H1 (cell line): ENCODE measurements around the gene NBEA. TPM values are rescaled to one million over a fixed set of nuclear protein-coding genes. Genes with fewer than 3 reads are reported as not detected.

ENCODE experiments used
- CTCF ChIA-PET: fragments of 300-600 bp; sonication (Branson Sonifier 250); formaldehyde crosslinking; loops from one replicate; lab custom pipeline; 2021; ENCODE audit not compliant: partially characterized antibody; lab: Charles Lee
- POLR2A ChIA-PET: fragments of 300-600 bp; sonication (Branson Sonifier 250); formaldehyde crosslinking; loops from one replicate; lab custom pipeline; 2021; ENCODE audit warnings: inconsistent platforms; ENCODE audit not compliant: partially characterized antibody; lab: Charles Lee
- DNase-seq, 2 experiments: peaks; one replicate each; pipeline versions ENCODE4 v3.0.0 to v3.0.0-alpha.2; 2010 to 2022; ENCODE audit warnings: low spot score in 2 of 2, low read depth in 1 of 2, mixed read lengths in 1 of 2
- FAIRE-seq: peaks from 2 replicates; lab custom pipeline; 2011; peaks lifted over from hg19 to GRCh38; lab: Jason Lieb, UNC
- H2AFZ ChIP-seq: 2 replicates; pipeline ENCODE4 v1.8.1; 2012; ENCODE audit warnings: low read length, inconsistent platforms
- H2AK5ac ChIP-seq: 2 replicates; pipeline ENCODE4 v1.6.1; 2013; ENCODE audit warnings: low read depth, low read length
- H2BK120ac ChIP-seq: replicated peaks from 2 replicates; pipeline ENCODE3; 2013; ENCODE audit warnings: low read depth, low read length, inconsistent platforms
- H2BK12ac ChIP-seq: 2 replicates; pipeline ENCODE4 v1.6.1; 2013; ENCODE audit warnings: low read depth, low read length
- H2BK15ac ChIP-seq: 2 replicates; pipeline ENCODE4 v1.6.1; 2013; ENCODE audit warnings: low read length
- H2BK20ac ChIP-seq: 2 replicates; pipeline ENCODE4 v1.6.1; 2013; ENCODE audit warnings: low read length
- H2BK5ac ChIP-seq: 2 replicates; pipeline ENCODE4 v1.6.1; 2013; ENCODE audit warnings: low read depth, low read length
- H3K14ac ChIP-seq: 2 replicates; pipeline ENCODE4 v1.6.1; 2013; ENCODE audit warnings: inconsistent platforms; ENCODE audit not compliant: insufficient read length
- H3K18ac ChIP-seq: 2 replicates; pipeline ENCODE4 v1.6.1; 2013; ENCODE audit warnings: low read length; ENCODE audit errors: extremely low read depth
- H3K23ac ChIP-seq: 2 replicates; pipeline ENCODE4 v1.6.1; 2013; ENCODE audit warnings: inconsistent platforms; ENCODE audit not compliant: insufficient read length
- H3K23me2 ChIP-seq: 2 replicates; pipeline ENCODE4 v1.6.1; 2013; ENCODE audit warnings: low read depth, low read length
- H3K27ac ChIP-seq: 2 replicates; pipeline ENCODE4 v1.6.1; 2011; ENCODE audit warnings: low read depth, low read length, inconsistent platforms
- H3K27me3 ChIP-seq, 4 experiments: replicated peaks in 1 of 4; 1 replicate in 1 of 4; 2 replicates in 3 of 4; pipeline versions ENCODE4 v1.6.1 to v1.8.1; 2011 to 2013; ENCODE audit warnings: low read length in 3 of 4, mild to moderate bottlenecking in 3 of 4, inconsistent platforms in 2 of 4, mixed read lengths in 2 of 4, moderate library complexity in 1 of 4; ENCODE audit not compliant: control insufficient read depth in 3 of 4, insufficient read depth in 3 of 4; ENCODE audit errors: extremely low read depth in 1 of 4
- H3K36me3 ChIP-seq, 4 experiments: 2 replicates each; pipeline versions ENCODE4 v1.6.1 to v1.8.1; 2011 to 2013; ENCODE audit warnings: mild to moderate bottlenecking in 4 of 4, low read length in 3 of 4, moderate library complexity in 2 of 4, control low read depth in 1 of 4, inconsistent platforms in 1 of 4; ENCODE audit not compliant: insufficient read depth in 4 of 4, control insufficient read depth in 2 of 4
- H3K4ac ChIP-seq: replicated peaks from 2 replicates; pipeline ENCODE3; 2013; ENCODE audit warnings: low read length, low read depth, mixed read lengths, inconsistent platforms; ENCODE audit not compliant: insufficient read length
- H3K4me1 ChIP-seq, 4 experiments: replicated peaks in 1 of 4; 1 replicate in 1 of 4; 2 replicates in 3 of 4; pipeline versions ENCODE4 v1.6.1 to v1.8.1; 2011 to 2013; ENCODE audit warnings: low read length in 3 of 4, inconsistent platforms in 2 of 4, mixed read lengths in 1 of 4; ENCODE audit not compliant: insufficient read depth in 4 of 4, control insufficient read depth in 3 of 4
- H3K4me2 ChIP-seq, 2 experiments: 2 replicates each; pipeline versions ENCODE4 v1.6.1 to v1.8.1; 2011 to 2013; ENCODE audit warnings: low read depth in 2 of 2, low read length in 2 of 2, control low read depth in 1 of 2, inconsistent platforms in 1 of 2, mild to moderate bottlenecking in 1 of 2; ENCODE audit not compliant: insufficient read depth in 1 of 2
- H3K4me3 ChIP-seq, 4 experiments: fragments of 200-600, 300-600 bp in 1 of 4; sonication (generic), shearing (Covaris generic), sonication (Bioruptor Twin) in 1 of 4; 2 replicates each; pipeline versions ENCODE4 v1.5.1 to v1.8.1; 2011 to 2016; ENCODE audit warnings: low read length in 4 of 4, low read depth in 3 of 4, control low read depth in 2 of 4, inconsistent platforms in 2 of 4, mild to moderate bottlenecking in 2 of 4, mixed read lengths in 1 of 4, moderate library complexity in 1 of 4; ENCODE audit not compliant: insufficient read depth in 2 of 4; ENCODE audit errors: extremely low read depth in 1 of 4
- H3K56ac ChIP-seq: replicated peaks from 2 replicates; pipeline ENCODE3; 2013; ENCODE audit warnings: low read depth, mild to moderate bottlenecking, mixed read lengths, low read length, inconsistent platforms; ENCODE audit not compliant: insufficient read length
- H3K79me1 ChIP-seq: 2 replicates; pipeline ENCODE4 v1.6.1; 2013; ENCODE audit warnings: low read depth, low read length, control low read depth
- H3K79me2 ChIP-seq, 2 experiments: 2 replicates each; pipeline versions ENCODE4 v1.6.1 to v1.8.1; 2012 to 2013; ENCODE audit warnings: low read length in 2 of 2, mild to moderate bottlenecking in 2 of 2, inconsistent platforms in 1 of 2; ENCODE audit not compliant: insufficient read depth in 2 of 2, control insufficient read depth in 1 of 2
- H3K9ac ChIP-seq, 4 experiments: replicated peaks in 1 of 4; 1 replicate in 1 of 4; 2 replicates in 3 of 4; pipeline versions ENCODE4 v1.6.1 to v1.8.1; 2011 to 2013; ENCODE audit warnings: low read depth in 3 of 4, low read length in 3 of 4, control low read depth in 2 of 4, mild to moderate bottlenecking in 2 of 4, moderate library complexity in 2 of 4, inconsistent platforms in 1 of 4; ENCODE audit errors: extremely low read depth in 1 of 4
- H3K9me3 ChIP-seq, 2 experiments: 2 replicates each; pipeline versions ENCODE4 v1.6.1 to v1.8.1; 2012 to 2013; ENCODE audit warnings: mild to moderate bottlenecking in 2 of 2, moderate library complexity in 2 of 2, control low read depth in 1 of 2, inconsistent platforms in 1 of 2, low read depth in 1 of 2, low read length in 1 of 2, mixed read lengths in 1 of 2; ENCODE audit not compliant: insufficient read depth in 2 of 2
- H4K20me1 ChIP-seq, 2 experiments: replicated peaks in 1 of 2; 2 replicates each; pipeline versions ENCODE3 to v1.8.1; 2011 to 2013; ENCODE audit warnings: inconsistent platforms in 2 of 2, low read length in 2 of 2, mild to moderate bottlenecking in 1 of 2; ENCODE audit not compliant: insufficient read depth in 2 of 2, control insufficient read depth in 1 of 2
- H4K5ac ChIP-seq: 2 replicates; pipeline ENCODE4 v1.6.1; 2013; ENCODE audit warnings: low read length, low read depth, mixed read lengths, inconsistent platforms; ENCODE audit not compliant: insufficient read length
- H4K8ac ChIP-seq: 2 replicates; pipeline ENCODE4 v1.8.0; 2013; ENCODE audit warnings: mild to moderate bottlenecking, moderate library complexity, low read length, inconsistent platforms; ENCODE audit not compliant: insufficient read depth; ENCODE audit errors: extremely low read depth
- H4K91ac ChIP-seq: replicated peaks from 2 replicates; pipeline ENCODE3; 2013; ENCODE audit warnings: low read length, mixed read lengths, inconsistent platforms; ENCODE audit not compliant: insufficient read length
- CEBPB ChIP-seq: IDR thresholded peaks from 2 replicates; pipeline ENCODE4 v1.6.1; 2012; ENCODE audit warnings: low read depth, low read length
- JUND ChIP-seq: IDR thresholded peaks from 2 replicates; pipeline ENCODE4 v1.6.1; 2011; ENCODE audit warnings: mild to moderate bottlenecking, improper control_type of control experiment, low read length
- KDM1A ChIP-seq: fragments of 200-600, 300-600 bp; sonication (generic); IDR thresholded peaks from 2 replicates; pipeline ENCODE4 v1.7.1; 2016; ENCODE audit warnings: mild to moderate bottlenecking, low read length, borderline replicate concordance
- KDM5A ChIP-seq: fragments of 200-600 bp; IDR thresholded peaks from 2 replicates; pipeline ENCODE4 v1.7.1; 2012; ENCODE audit warnings: mild to moderate bottlenecking, low read length, inconsistent platforms, mixed read lengths
- NRF1 ChIP-seq: IDR thresholded peaks from 2 replicates; pipeline ENCODE4 v1.6.1; 2011; ENCODE audit warnings: mild to moderate bottlenecking, low read depth, low read length, improper control_type of control experiment
- TCF12 ChIP-seq: IDR thresholded peaks from 2 replicates; pipeline ENCODE4 v1.6.1; 2011; ENCODE audit warnings: low read depth, mild to moderate bottlenecking, low read length
- WGBS, 2 experiments: shearing (Covaris generic) in 1 of 2; methylation state at CpG; one replicate each; pipeline versions ENCODE4 v1.1.6 to v1.1.7; 2013 to 2015; ENCODE audit warnings: low lambda C conversion rate in 2 of 2, mixed read lengths in 2 of 2, inconsistent platforms in 1 of 2, low coverage in 1 of 2, missing lambda C conversion rate in 1 of 2; ENCODE audit not compliant: insufficient replicate concordance in 2 of 2, insufficient coverage in 1 of 2, insufficient read length in 1 of 2; ENCODE audit errors: extremely low coverage in 1 of 2, missing lambda C conversion rate in 1 of 2; 5-methylcytosine and 5-hydroxymethylcytosine counted together
- polyA plus RNA-seq, 7 experiments: library from polyadenylated mRNA; depleted of rRNA in 3 of 7; stranded (reverse) in 5 of 7; unstranded in 2 of 7; fragments of >200 nt in 5 of 7; fragments of 200-250 nt in 2 of 7; gene quantifications; 1 replicate in 5 of 7; 2 replicates in 1 of 7; 4 replicates in 1 of 7; pipeline versions ENCODE4 v1.2.1 to v1.2.3, GENCODE V29; 2011 to 2013; ENCODE audit warnings: missing spikeins in 2 of 7, mixed read lengths in 2 of 7
- total RNA-seq: library from RNA; stranded (reverse); fragmentation: NEBNext Ultra II Directional; extraction: Animal tissue kit (Norgen Biotek cat#: 25700); gene quantifications from 2 replicates; pipeline ENCODE4 v1.2.1, GENCODE V29; 2021
- TF ChIP-seq, protein P1 (sequence below), 3 experiments: IDR thresholded peaks; 1 replicate in 2 of 3; 2 replicates in 1 of 3; pipeline versions ENCODE4 v1.5.1 to v1.6.1; 2011; ENCODE audit warnings: low read length in 3 of 3, mild to moderate bottlenecking in 3 of 3, inconsistent platforms in 2 of 3, low read depth in 1 of 3, moderate library complexity in 1 of 3; ENCODE audit not compliant: insufficient read depth in 1 of 3; ENCODE audit errors: control extremely low read depth in 1 of 3

The NBEA gene
- total and polyA plus RNA-seq, 2 of the 8 experiments (the other 6 are each of a cell fraction or from before 2014, with no cell fraction given) = 14.2 to 21.5 TPM

DNA sequence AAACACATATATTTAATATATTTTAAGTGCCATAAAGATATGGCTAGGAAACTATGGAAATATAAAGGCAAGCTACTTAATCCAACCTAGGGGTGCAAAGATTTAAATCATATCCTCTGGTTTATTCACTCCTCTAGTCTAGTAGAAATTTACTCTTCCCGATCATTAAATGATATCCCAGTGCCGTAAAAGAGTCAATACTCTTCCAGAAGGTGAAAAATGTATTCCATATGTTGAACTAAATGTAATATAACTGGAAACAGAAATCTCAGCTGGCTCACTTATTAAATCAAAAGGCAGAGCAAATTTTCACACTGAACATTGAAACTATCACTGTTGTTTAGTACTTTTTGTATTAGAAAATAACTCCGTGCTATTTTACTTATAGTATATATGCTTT, 523.3 kb downstream of the NBEA start:
- TF ChIP-seq KDM1A (no peak), JUND (no peak), TCF12 (no peak), CEBPB (no peak), NRF1 (no peak), KDM5A (no peak)
- TF ChIP-seq, protein P1, sequence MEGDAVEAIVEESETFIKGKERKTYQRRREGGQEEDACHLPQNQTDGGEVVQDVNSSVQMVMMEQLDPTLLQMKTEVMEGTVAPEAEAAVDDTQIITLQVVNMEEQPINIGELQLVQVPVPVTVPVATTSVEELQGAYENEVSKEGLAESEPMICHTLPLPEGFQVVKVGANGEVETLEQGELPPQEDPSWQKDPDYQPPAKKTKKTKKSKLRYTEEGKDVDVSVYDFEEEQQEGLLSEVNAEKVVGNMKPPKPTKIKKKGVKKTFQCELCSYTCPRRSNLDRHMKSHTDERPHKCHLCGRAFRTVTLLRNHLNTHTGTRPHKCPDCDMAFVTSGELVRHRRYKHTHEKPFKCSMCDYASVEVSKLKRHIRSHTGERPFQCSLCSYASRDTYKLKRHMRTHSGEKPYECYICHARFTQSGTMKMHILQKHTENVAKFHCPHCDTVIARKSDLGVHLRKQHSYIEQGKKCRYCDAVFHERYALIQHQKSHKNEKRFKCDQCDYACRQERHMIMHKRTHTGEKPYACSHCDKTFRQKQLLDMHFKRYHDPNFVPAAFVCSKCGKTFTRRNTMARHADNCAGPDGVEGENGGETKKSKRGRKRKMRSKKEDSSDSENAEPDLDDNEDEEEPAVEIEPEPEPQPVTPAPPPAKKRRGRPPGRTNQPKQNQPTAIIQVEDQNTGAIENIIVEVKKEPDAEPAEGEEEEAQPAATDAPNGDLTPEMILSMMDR (IDR thresholded peaks at IDR 0.05; ENCODE audit: control extremely low read depth in 1 of 3, insufficient read depth in 1 of 3, low read depth in 1 of 3, low read length in 3 of 3) = no peak
- Histone ChIP-seq H4K20me1 (peaks cover 0 to 1% of the 10 kb centered on the region in 2 experiments), H3K27ac (no peak overlapping the region), H3K79me2 (no peaks in the 10 kb centered on the region), H4K5ac (no peak overlapping the region), H3K79me1 (no peaks in the 10 kb centered on the region), H3K14ac (no peak overlapping the region), H2BK20ac (no peak overlapping the region), H3K23me2 (no peaks in the 10 kb centered on the region), H4K91ac (no peak overlapping the region), H3K4ac (no peak overlapping the region), H2AFZ (no peak overlapping the region), H3K4me1 (no peaks in the 10 kb centered on the region; a peak in 2 of 7 replicates), H3K9me3 (no peaks in the 10 kb centered on the region), H3K9ac (no peak overlapping the region), H3K56ac (no peak overlapping the region), H3K23ac (no peak overlapping the region), H2BK15ac (no peak overlapping the region), H4K8ac (no peak overlapping the region), H3K4me3 (no peak overlapping the region), H2BK120ac (no peak overlapping the region), H3K4me2 (no peak overlapping the region), H2BK12ac (no peak overlapping the region), H2BK5ac (no peak overlapping the region), H3K27me3 (no peaks in the 10 kb centered on the region), H3K36me3 (no peaks in the 10 kb centered on the region), H2AK5ac (no peak overlapping the region), H3K18ac (no peak overlapping the region)
- no peak for DNase-seq
- CTCF ChIA-PET = no interaction called here
- POLR2A ChIA-PET = no interaction called here
- FAIRE-seq = no peak
- WGBS, 2 experiments = 96% methylated on average over 3 of the region's 3 CpGs; no CpG with 5 or more reads in 1 of the 2 experiments
